SK-N-DZ (cell line): Measurements from ENCODE around the gene SULT4A1.

Experiments used
- DNase-seq: peaks from one replicate; pipeline ENCODE4 v3.0.0-alpha.2; 2015; ENCODE audit warnings: low spot score

Gene SULT4A1

GRCh38 chr22:43861529-43861928, 784 bp downstream of the SULT4A1 start:
- DNase-seq: peak; percentile 24

GRCh38 chr22:43860831-43861230, 1.5 kb downstream of the SULT4A1 start:
- DNase-seq: no peak

GRCh38 chr22:43860126-43860525, 2.2 kb downstream of the SULT4A1 start:
- DNase-seq: no peak

- no peak for DNase-seq
These were observed 2.7 kb downstream of the SULT4A1 start for GRCh38 chr22:43859621-43860020.

GRCh38 chr22:43859176-43859575, 3.1 kb downstream of the SULT4A1 start:
- no peak for DNase-seq

DNA sequence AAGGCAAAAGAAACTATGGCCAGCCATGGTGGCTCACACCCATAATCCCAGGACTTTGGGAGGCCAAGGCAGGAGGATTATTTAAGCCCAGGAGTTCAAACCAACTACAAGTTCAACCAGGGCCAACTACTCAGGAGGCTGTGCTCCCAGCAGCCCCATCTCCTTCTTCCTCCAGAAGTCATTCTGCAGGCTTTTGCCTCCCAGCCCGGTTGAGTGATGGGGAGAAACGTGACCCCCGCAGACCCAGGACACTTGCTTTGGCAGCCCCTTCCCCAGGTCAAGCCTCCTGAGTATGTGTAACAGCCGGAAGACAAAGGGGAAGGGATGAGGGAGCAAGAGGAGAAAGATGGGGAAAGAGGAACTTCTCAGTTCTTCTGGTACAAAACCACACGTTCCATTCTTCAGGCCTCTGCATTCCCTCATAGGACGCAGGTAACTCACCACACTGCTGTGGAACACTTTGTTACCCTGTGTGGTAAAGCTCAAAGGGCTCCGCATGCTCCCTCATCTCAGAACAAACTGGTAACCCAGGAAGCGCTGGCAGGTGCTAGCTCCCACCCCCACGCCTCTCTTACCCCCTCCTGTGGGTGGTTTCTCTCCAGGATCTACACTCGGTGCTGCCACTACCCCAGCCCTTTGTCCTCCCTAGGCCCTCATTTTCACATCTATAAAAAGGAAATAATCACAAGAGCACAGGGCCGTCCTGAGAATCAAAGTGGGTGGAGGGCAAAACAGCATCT, 4.0 kb downstream of the SULT4A1 start:
- DNase-seq: no peak

- no peak for DNase-seq
These were observed 4.9 kb downstream of the SULT4A1 start for GRCh38 chr22:43857367-43857766.

- DNase-seq: no peak
These were observed 6.9 kb downstream of the SULT4A1 start for GRCh38 chr22:43855431-43855830.

- no peak for DNase-seq
These were observed 7.5 kb downstream of the SULT4A1 start for GRCh38 chr22:43854786-43855271.

GRCh38 chr22:43854121-43854785, 8.1 kb downstream of the SULT4A1 start:
- DNase-seq: no peak

GRCh38 chr22:43853328-43853931, 8.9 kb downstream of the SULT4A1 start:
- no peak for DNase-seq

GRCh38 chr22:43852573-43853327, 9.6 kb downstream of the SULT4A1 start:
- no peak for DNase-seq

GRCh38 chr22:43851979-43852307, 10.4 kb downstream of the SULT4A1 start:
- DNase-seq: no peak

GRCh38 chr22:43851058-43851978, 11.0 kb downstream of the SULT4A1 start:
- no peak for DNase-seq

DNA sequence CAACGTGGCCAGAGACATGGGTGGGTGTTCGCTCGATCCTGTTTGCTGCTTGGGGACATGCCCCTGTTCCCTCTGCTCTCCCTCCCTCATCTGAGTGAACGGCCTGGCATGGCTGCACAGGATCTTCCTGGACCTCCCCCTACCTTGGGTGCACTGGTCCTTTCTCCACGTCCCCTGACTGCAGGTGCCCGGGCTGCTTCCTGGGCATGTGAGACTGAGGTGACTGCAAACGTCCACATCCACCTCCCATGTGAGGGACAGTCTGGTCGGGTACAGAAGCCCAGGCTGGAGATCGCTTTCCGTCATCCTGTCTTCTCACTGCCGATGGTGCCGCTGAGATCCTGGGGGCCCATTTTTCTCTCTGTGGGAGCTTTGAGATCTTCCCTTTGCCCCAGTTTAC, 11.8 kb downstream of the SULT4A1 start:
- no peak for DNase-seq

DNA sequence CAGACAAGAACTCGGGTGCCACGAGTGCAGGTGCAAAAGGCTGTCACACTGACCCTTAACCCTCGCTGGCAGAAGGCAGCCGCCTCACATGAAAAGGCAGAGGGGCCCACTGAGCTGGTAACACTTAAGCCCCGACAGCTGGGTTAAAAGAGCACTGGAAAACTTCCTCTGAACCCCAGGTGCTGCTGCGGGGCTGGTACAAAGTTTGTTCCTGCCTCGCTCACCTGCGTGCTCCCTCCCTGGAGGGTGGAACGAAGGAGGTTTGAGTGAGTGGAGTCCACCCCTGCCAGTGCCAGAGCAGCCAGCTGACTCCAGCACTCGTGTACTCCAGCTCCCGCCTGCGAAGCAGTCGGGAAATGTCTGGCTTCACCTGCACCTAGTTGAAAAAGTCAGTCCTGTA, 12.6 kb downstream of the SULT4A1 start:
- DNase-seq: no peak

GRCh38 chr22:43848366-43849171, 13.7 kb downstream of the SULT4A1 start:
- peak; percentile 37 for DNase-seq

DNA sequence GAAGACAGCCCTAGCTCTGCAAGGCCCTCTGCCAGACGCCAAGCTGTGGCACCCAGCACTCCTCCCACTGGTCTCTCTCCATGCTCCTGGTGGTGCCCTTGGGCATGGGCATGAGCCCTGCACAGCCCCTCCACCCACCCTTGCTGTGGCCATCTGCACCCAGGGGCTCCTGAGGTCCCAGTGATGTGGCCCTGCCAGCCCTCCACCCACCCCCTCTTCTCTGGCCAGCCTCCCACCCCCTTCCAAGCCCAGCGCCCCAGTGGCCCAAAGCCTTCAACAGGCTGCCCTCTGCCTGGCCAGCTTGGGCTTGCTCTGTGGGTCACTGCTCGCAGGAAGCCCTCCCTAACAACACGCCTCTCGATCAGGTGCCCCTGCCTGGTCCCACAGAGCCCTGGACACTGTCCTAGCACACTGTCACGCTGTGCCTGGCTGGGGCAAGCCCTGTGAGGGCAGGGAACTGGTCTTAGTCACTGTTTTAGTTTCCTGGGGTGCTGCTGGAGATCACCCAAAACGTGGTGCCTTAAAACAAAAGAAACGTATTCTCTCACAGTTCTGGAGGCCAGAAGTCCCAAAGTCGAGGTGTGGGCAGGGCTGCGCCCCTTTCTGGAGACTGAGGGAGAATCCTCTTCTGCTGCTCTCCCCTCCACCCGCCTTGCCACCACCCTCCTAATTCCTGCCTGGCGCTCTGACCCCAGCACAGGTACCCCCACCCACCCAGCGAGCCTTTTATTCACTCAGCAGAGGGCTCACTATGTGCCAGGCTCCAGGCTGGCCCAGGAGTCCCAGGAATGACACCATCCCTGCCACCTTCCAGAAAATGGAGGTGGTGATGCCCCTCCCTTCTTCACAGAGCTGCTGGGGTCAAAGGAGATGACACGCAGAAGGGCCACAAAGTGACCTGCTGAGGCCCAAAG, 14.7 kb downstream of the SULT4A1 start:
- no peak for DNase-seq

DNA sequence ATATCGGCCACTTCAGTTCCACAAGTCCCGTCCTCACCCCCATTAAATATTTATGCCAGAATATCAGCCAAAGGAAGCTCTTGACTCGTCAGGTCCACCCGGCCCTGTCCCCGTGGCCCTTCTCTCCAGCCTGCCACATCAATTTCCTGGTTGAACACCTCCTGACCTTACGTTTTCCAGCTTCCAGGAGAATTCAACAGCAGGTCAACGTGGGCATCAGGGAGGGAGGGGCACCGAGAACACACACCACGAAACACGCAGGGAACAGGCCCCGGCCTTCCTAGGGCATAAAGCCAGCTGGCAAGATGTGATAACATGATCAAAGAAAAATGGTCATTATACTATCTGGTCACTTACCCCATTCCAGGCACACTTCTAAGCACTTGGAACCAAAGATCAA, 15.3 kb downstream of the SULT4A1 start:
- no peak for DNase-seq
